CD14-positive monocyte (primary cell): Measurements from ENCODE around the gene NT5DC4. TPM values are rescaled to one million over a fixed set of nuclear protein-coding genes. Genes with fewer than 3 reads are reported as not detected.

ENCODE experiments used
- DNase-seq, 3 donors: peaks; one replicate each; pipeline ENCODE4 v3.0.0-alpha.2; 2011 to 2022
- H2AFZ ChIP-seq: 2 replicates; pipeline ENCODE4 v1.6.0; 2012; ENCODE audit warnings: mild to moderate bottlenecking, low read depth, low read length, inconsistent platforms; ENCODE audit not compliant: insufficient read depth, poor library complexity, severe bottlenecking
- H3K27ac ChIP-seq, 2 donors: 1 replicate in 1 of 2; 2 replicates in 1 of 2; pipeline ENCODE4 v1.5.1; 2012 to 2013; ENCODE audit warnings: low read length in 2 of 2, control low read depth in 1 of 2, inconsistent platforms in 1 of 2, low read depth in 1 of 2, mild to moderate bottlenecking in 1 of 2
- H3K27me3 ChIP-seq, 2 donors: one replicate each; pipeline versions ENCODE4 v1.6.0 to v1.6.1; 2011 to 2013; ENCODE audit warnings: low read length in 2 of 2; ENCODE audit not compliant: control insufficient read depth in 2 of 2, insufficient read depth in 2 of 2
- H3K36me3 ChIP-seq, 2 donors: replicated peaks in 1 of 2; 1 replicate in 1 of 2; 2 replicates in 1 of 2; pipeline versions ENCODE4 v1.5.1 to v1.6.1; 2012 to 2013; ENCODE audit warnings: low read length in 2 of 2, control low read depth in 1 of 2, inconsistent platforms in 1 of 2, mild to moderate bottlenecking in 1 of 2; ENCODE audit not compliant: insufficient read depth in 2 of 2, control insufficient read depth in 1 of 2
- H3K4me1 ChIP-seq, 2 donors: 1 replicate in 1 of 2; 2 replicates in 1 of 2; pipeline versions ENCODE4 v1.5.1 to v1.6.1; 2012 to 2013; ENCODE audit warnings: low read length in 2 of 2, control low read depth in 1 of 2, inconsistent platforms in 1 of 2, mild to moderate bottlenecking in 1 of 2, moderate library complexity in 1 of 2; ENCODE audit not compliant: insufficient read depth in 2 of 2, control insufficient read depth in 1 of 2
- H3K4me2 ChIP-seq: replicated peaks from 2 replicates; pipeline ENCODE3; 2012; ENCODE audit warnings: low read length, moderate library complexity, mild to moderate bottlenecking; ENCODE audit not compliant: poor library complexity, severe bottlenecking; ENCODE audit errors: extremely low read depth
- H3K4me3 ChIP-seq, 3 experiments: fragments of 200-600 bp in 1 of 3; sonication (generic) in 1 of 3; replicated peaks in 1 of 3; 1 replicate in 2 of 3; 2 replicates in 1 of 3; pipeline ENCODE4 v1.5.1; 2011 to 2013; ENCODE audit warnings: low read length in 3 of 3, mild to moderate bottlenecking in 3 of 3, control low read depth in 2 of 3, low read depth in 2 of 3, inconsistent platforms in 1 of 3, moderate library complexity in 1 of 3
- H3K79me2 ChIP-seq: 2 replicates; pipeline ENCODE4 v1.6.0; 2012; ENCODE audit warnings: mild to moderate bottlenecking, control low read depth, inconsistent platforms, low read length, moderate library complexity; ENCODE audit not compliant: insufficient read depth
- H3K9ac ChIP-seq: 2 replicates; pipeline ENCODE4 v1.6.0; 2017; ENCODE audit warnings: low read length, mild to moderate bottlenecking; ENCODE audit not compliant: insufficient read depth, poor library complexity, severe bottlenecking
- H3K9me3 ChIP-seq, 2 donors: replicated peaks in 1 of 2; 1 replicate in 1 of 2; 2 replicates in 1 of 2; pipeline versions ENCODE4 v1.5.1 to v1.6.1; 2012 to 2013; ENCODE audit warnings: low read length in 2 of 2, control low read depth in 1 of 2; ENCODE audit not compliant: control insufficient read depth in 1 of 2, insufficient read depth in 1 of 2
- H4K20me1 ChIP-seq: 2 replicates; pipeline ENCODE4 v1.6.0; 2012; ENCODE audit warnings: mild to moderate bottlenecking, low read length, control low read depth, moderate library complexity; ENCODE audit not compliant: insufficient read depth
- H3K27ac Mint-ChIP-seq, 7 donors: one replicate each; pipeline ENCODE4 v1.8.0; 2020; ENCODE audit warnings: mild to moderate bottlenecking in 7 of 7, mixed read lengths in 7 of 7, moderate library complexity in 6 of 7, inconsistent platforms in 2 of 7
- H3K27me3 Mint-ChIP-seq, 3 donors: one replicate each; pipeline ENCODE4 v1.8.0; 2021 to 2022; ENCODE audit warnings: low read depth in 3 of 3, mild to moderate bottlenecking in 3 of 3, mixed read lengths in 3 of 3, moderate library complexity in 3 of 3, inconsistent platforms in 1 of 3
- H3K36me3 Mint-ChIP-seq, 2 donors: one replicate each; pipeline ENCODE4 v1.8.0; 2020; ENCODE audit warnings: mixed read lengths in 2 of 2, inconsistent platforms in 1 of 2, mild to moderate bottlenecking in 1 of 2
- H3K4me1 Mint-ChIP-seq: one replicate; pipeline ENCODE4 v1.8.0; 2020; ENCODE audit warnings: mild to moderate bottlenecking, mixed read lengths
- H3K4me3 Mint-ChIP-seq, 2 donors: one replicate each; pipeline ENCODE4 v1.8.0; 2020; ENCODE audit warnings: mild to moderate bottlenecking in 2 of 2, mixed read lengths in 2 of 2, moderate library complexity in 1 of 2
- H3K9me3 Mint-ChIP-seq, 7 donors: one replicate each; pipeline ENCODE4 v1.8.0; 2020 to 2022; ENCODE audit warnings: mixed read lengths in 7 of 7, mild to moderate bottlenecking in 6 of 7, moderate library complexity in 6 of 7, inconsistent platforms in 2 of 7
- CTCF ChIP-seq: fragments of 200-600 bp; IDR thresholded peaks from one replicate; pipeline ENCODE4 v1.8.0; 2022; ENCODE audit warnings: antibody characterized with exemption, mild to moderate bottlenecking
- WGBS: methylation state at CpG from one replicate; pipeline ENCODE4 v1.1.5; 2013; ENCODE audit warnings: missing lambda C conversion rate; ENCODE audit not compliant: insufficient coverage; 5-methylcytosine and 5-hydroxymethylcytosine counted together
- intact Hi-C, 2 donors: fragments of 100-400 bp; cut with micrococcal nuclease; formaldehyde crosslinking; loops; one replicate each; pipeline versions ENCODE4 v1.15.0 to v1.15.1; 2023
- polyA plus RNA-seq, 3 donors: library from polyadenylated mRNA; depleted of rRNA in 1 of 3; unstranded in 2 of 3; stranded (reverse) in 1 of 3; fragments of 300-500 nt in 2 of 3; fragments of >200 nt in 1 of 3; fragmentation: Illumina TruSeq in 2 of 3; gene quantifications; 1 replicate in 2 of 3; 2 replicates in 1 of 3; pipeline ENCODE4 v1.2.3, GENCODE V29; 2012 to 2021

The NT5DC4 gene
- polyA plus RNA-seq, 3 donors, result 2.2 TPM; not detected in 2

DNA sequence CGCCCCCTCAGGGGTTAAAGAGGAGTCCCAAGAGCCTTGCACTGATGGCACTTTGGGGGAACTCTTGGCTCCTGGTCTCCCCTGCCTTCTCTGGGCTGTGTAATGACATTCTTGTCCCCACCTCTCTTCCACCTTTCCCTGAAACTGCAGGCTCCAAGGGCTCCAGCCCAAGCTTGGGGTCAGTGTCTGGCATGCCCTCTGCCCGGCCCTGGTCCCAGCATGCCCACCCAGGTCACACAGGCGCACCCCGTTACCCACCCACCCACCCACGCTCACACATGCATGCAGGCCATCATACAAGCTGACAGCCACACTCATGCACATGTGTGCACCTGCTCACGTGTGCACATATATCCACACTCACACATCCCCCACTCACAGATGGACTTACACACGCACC lies 6.9 kb upstream of the NT5DC4 start:
- no peaks in the 10 kb centered on the region for H3K27me3 ChIP-seq
- no peaks in the 10 kb centered on the region for H4K20me1 ChIP-seq
- no peak overlapping the region for H3K4me3 ChIP-seq
- H3K27ac ChIP-seq, result no peak overlapping the region
- WGBS, result 86% methylated on average over 2 of the region's 7 CpGs
- DNase-seq, result no peak
- no peak overlapping the region for H3K4me2 ChIP-seq
- no peaks in the 10 kb centered on the region for H3K9me3 ChIP-seq
- H3K36me3 ChIP-seq, result no peaks in the 10 kb centered on the region
- TF ChIP-seq CTCF, result no peak
- H3K4me1 ChIP-seq, result peaks cover 26% of the 10 kb centered on the region in 2 donors
- no peak overlapping the region for H2AFZ ChIP-seq
- Mint-ChIP-seq H3K36me3 (peaks cover 2% of the 10 kb centered on the region in 2 donors), H3K4me3 (no peak overlapping the region), H3K27ac (no peak overlapping the region), H3K9me3 (no peaks in the 10 kb centered on the region), H3K4me1 (peaks cover 43% of the 10 kb centered on the region), H3K27me3 (peaks cover 0 to 6% (median 6%) of the 10 kb centered on the region in 3 donors)
- intact Hi-C loops, result no loop called here
- H3K79me2 ChIP-seq, result no peaks in the 10 kb centered on the region
- H3K9ac ChIP-seq, result no peak overlapping the region

DNA sequence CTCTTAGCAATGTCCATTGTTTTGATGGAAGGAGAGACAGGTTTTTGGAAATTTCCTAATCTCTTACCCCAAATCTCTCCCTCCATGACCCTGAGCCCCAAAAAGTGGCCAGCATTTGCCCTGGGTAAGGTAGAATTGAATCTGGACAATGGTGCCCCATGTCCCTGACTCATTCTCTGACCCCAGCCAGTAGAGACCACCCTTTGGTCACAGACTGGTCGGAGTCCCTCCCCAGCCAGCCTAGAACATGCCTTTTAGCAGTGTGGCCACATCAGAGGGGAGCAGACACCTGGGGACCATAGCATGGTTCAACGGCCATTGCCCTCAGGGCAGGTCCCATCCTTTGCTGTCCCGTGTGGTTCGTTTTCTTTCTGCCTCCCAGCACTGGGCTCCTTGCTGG lies 6.5 kb upstream of the NT5DC4 start:
- no peak for TF ChIP-seq CTCF
- H3K9me3 Mint-ChIP-seq, result no peaks in the 10 kb centered on the region
- H3K27ac ChIP-seq, result no peak overlapping the region
- peaks cover 39% of the 10 kb centered on the region for H3K4me1 Mint-ChIP-seq
- intact Hi-C loops, result no loop called here
- peaks cover 22% of the 10 kb centered on the region in 2 donors for H3K4me1 ChIP-seq
- 100% methylated on average over 4 of the region's 4 CpGs for WGBS
- no peaks in the 10 kb centered on the region for H3K36me3 ChIP-seq
- no peaks in the 10 kb centered on the region for H3K27me3 ChIP-seq
- no peak overlapping the region for H3K4me2 ChIP-seq
- H3K27me3 Mint-ChIP-seq, result peaks cover 0 to 6% (median 6%) of the 10 kb centered on the region in 3 donors
- H3K9ac ChIP-seq, result no peak overlapping the region
- no peak overlapping the region for H3K4me3 ChIP-seq
- H4K20me1 ChIP-seq, result no peaks in the 10 kb centered on the region
- no peak for DNase-seq
- no peak overlapping the region for H3K4me3 Mint-ChIP-seq
- no peak overlapping the region for H3K27ac Mint-ChIP-seq
- H2AFZ ChIP-seq, result no peak overlapping the region
- no peaks in the 10 kb centered on the region for H3K79me2 ChIP-seq
- H3K9me3 ChIP-seq, result no peaks in the 10 kb centered on the region
- peaks cover 2% of the 10 kb centered on the region in 2 donors for H3K36me3 Mint-ChIP-seq
